WTC11 (cell line): ENCODE results near the gene GZMB. TPM values are rescaled to one million over a fixed set of nuclear protein-coding genes. Genes with fewer than 3 reads are reported as not detected.

Experiments
- ATAC-seq: fragments of 200-7000 bp; cut with Tn5 transposase; 2 replicates; pipeline ENCODE4 v1.10.0; 2021; ENCODE audit warnings: mild to moderate bottlenecking, moderate library complexity
- CTCF ChIA-PET: fragments of 300-600 bp; sonication (Branson Sonifier 250); formaldehyde crosslinking; loops from one replicate; lab custom pipeline; 2021; ENCODE audit warnings: antibody characterized with exemption; lab: Charles Lee
- POLR2A ChIA-PET: fragments of 350-600 bp; sonication (Branson Sonifier 250); formaldehyde crosslinking; loops from one replicate; lab custom pipeline; 2021; ENCODE audit warnings: antibody characterized with exemption; lab: Charles Lee
- DNase-seq: peaks from one replicate; pipeline ENCODE4 v3.0.0; 2021; ENCODE audit warnings: low spot score
- H3K27ac Mint-ChIP-seq: 2 replicates; pipeline ENCODE4 v1.8.0; 2021; ENCODE audit warnings: mixed read lengths
- H3K27me3 Mint-ChIP-seq: 2 replicates; pipeline ENCODE4 v1.8.0; 2021; ENCODE audit warnings: low read depth, mild to moderate bottlenecking, moderate library complexity, mixed read lengths
- H3K36me3 Mint-ChIP-seq: 2 replicates; pipeline ENCODE4 v1.8.0; 2021; ENCODE audit warnings: mixed read lengths
- H3K4me1 Mint-ChIP-seq: 2 replicates; pipeline ENCODE4 v1.8.0; 2022; ENCODE audit warnings: mixed read lengths
- H3K4me3 Mint-ChIP-seq: 2 replicates; pipeline ENCODE4 v1.8.0; 2021; ENCODE audit warnings: mild to moderate bottlenecking, moderate library complexity, mixed read lengths
- H3K9me3 Mint-ChIP-seq: 2 replicates; pipeline ENCODE4 v1.8.0; 2021; ENCODE audit warnings: mixed read lengths
- AFF4 ChIP-seq: sonication (generic); formaldehyde crosslinking; IDR thresholded peaks from 2 replicates; pipeline ENCODE4 v1.8.1; 2023; ENCODE audit warnings: mild to moderate bottlenecking, missing genetic modification reagents, borderline replicate concordance
- ATF1 ChIP-seq: sonication (generic); formaldehyde crosslinking; IDR thresholded peaks from 2 replicates; pipeline ENCODE4 v1.8.1; 2023; ENCODE audit warnings: mild to moderate bottlenecking, moderate library complexity, missing genetic modification reagents
- CTCF ChIP-seq: fragments of 200-600 bp; IDR thresholded peaks from 2 replicates; pipeline ENCODE4 v1.8.0; 2022; ENCODE audit warnings: antibody characterized with exemption
- E2F5 ChIP-seq: sonication (generic); formaldehyde crosslinking; IDR thresholded peaks from 2 replicates; pipeline ENCODE4 v1.8.1; 2022; ENCODE audit warnings: mild to moderate bottlenecking, moderate library complexity, missing genetic modification reagents
- FOXJ3 ChIP-seq: sonication (generic); formaldehyde crosslinking; IDR thresholded peaks from 2 replicates; pipeline ENCODE4 v1.9.0; 2021; ENCODE audit warnings: missing genetic modification reagents, mild to moderate bottlenecking, borderline replicate concordance
- FOXP4 ChIP-seq: sonication (generic); formaldehyde crosslinking; IDR thresholded peaks from 2 replicates; pipeline ENCODE4 v1.8.0; 2022; ENCODE audit warnings: mild to moderate bottlenecking, missing genetic modification reagents
- IRF1 ChIP-seq: sonication (generic); formaldehyde crosslinking; IDR thresholded peaks from 2 replicates; pipeline ENCODE4 v1.8.0; 2023; ENCODE audit warnings: missing genetic modification reagents
- MXD4 ChIP-seq: fragments of 250-450 bp; sonication (Bioruptor Pico); IDR thresholded peaks from 2 replicates; pipeline ENCODE4 v1.8.0; 2021; ENCODE audit warnings: mild to moderate bottlenecking, moderate library complexity, borderline replicate concordance
- NFYB ChIP-seq: sonication (generic); formaldehyde crosslinking; conservative IDR thresholded peaks from 2 replicates; pipeline ENCODE4 v1.8.0; 2022; ENCODE audit warnings: low read depth, missing genetic modification reagents
- NR1H2 ChIP-seq: sonication (generic); formaldehyde crosslinking; IDR thresholded peaks from 2 replicates; pipeline ENCODE4 v1.9.0; 2021; ENCODE audit warnings: mild to moderate bottlenecking, moderate library complexity, missing genetic modification reagents
- SOX15 ChIP-seq: fragments of 250-450 bp; sonication (Bioruptor Pico); IDR thresholded peaks from 2 replicates; pipeline ENCODE4 v1.9.0; 2021; ENCODE audit warnings: mild to moderate bottlenecking
- SP1 ChIP-seq: sonication (generic); formaldehyde crosslinking; conservative IDR thresholded peaks from 2 replicates; pipeline ENCODE4 v1.8.1; 2022; ENCODE audit warnings: missing genetic modification reagents
- TEAD1 ChIP-seq: sonication (generic); formaldehyde crosslinking; IDR thresholded peaks from 2 replicates; pipeline ENCODE4 v1.8.0; 2022; ENCODE audit warnings: mild to moderate bottlenecking, missing genetic modification reagents
- ZNF232 ChIP-seq: sonication (generic); formaldehyde crosslinking; IDR thresholded peaks from 2 replicates; pipeline ENCODE4 v1.8.0; 2022; ENCODE audit warnings: mild to moderate bottlenecking, missing genetic modification reagents
- ZNF281 ChIP-seq: sonication (generic); formaldehyde crosslinking; IDR thresholded peaks from 2 replicates; pipeline ENCODE4 v1.8.0; 2023; ENCODE audit warnings: mild to moderate bottlenecking, missing genetic modification reagents
- ZNF423 ChIP-seq: fragments of 250-450 bp; sonication (Bioruptor Pico); IDR thresholded peaks from 2 replicates; pipeline ENCODE4 v2.1.2; 2022; ENCODE audit warnings: mild to moderate bottlenecking, moderate library complexity
- ZNF425 ChIP-seq: fragments of 250-450 bp; sonication (Bioruptor Pico); conservative IDR thresholded peaks from 2 replicates; pipeline ENCODE4 v1.9.0; 2021; ENCODE audit warnings: mild to moderate bottlenecking
- ZSCAN18 ChIP-seq: fragments of 250-450 bp; sonication (Bioruptor Pico); IDR thresholded peaks from 2 replicates; pipeline ENCODE4 v2.1.2; 2022; ENCODE audit warnings: mild to moderate bottlenecking, moderate library complexity
- total RNA-seq: library from RNA; stranded (reverse); gene quantifications from 3 replicates; pipeline ENCODE4 v1.2.3, GENCODE V29; 2021

The GZMB gene
- total RNA-seq, 1 experiment from 2014 or later = 0.68 TPM

- CTCF ChIA-PET = no interaction called here
- Mint-ChIP-seq H3K36me3 (no peaks in the 10 kb centered on the region), H3K27me3 (peaks cover 2% of the 10 kb centered on the region; the same call in 1 of the 2 replicates), H3K4me3 (no peak overlapping the region), H3K4me1 (no peaks in the 10 kb centered on the region), H3K27ac (no peak overlapping the region), H3K9me3 (no peaks in the 10 kb centered on the region)
- ATAC-seq = no peak
- POLR2A ChIA-PET = no interaction called here
- no peak for DNase-seq
- TF ChIP-seq FOXP4 (CRISPR knock-in tag) (no peak), E2F5 (CRISPR knock-in tag) (no peak), TEAD1 (CRISPR knock-in tag) (no peak), IRF1 (CRISPR knock-in tag) (no peak), ZNF232 (CRISPR knock-in tag) (no peak), AFF4 (CRISPR knock-in tag) (no peak)
Observed at GRCh38 chr14:24639905-24640304, 5.9 kb upstream of the GZMB start.

GRCh38 chr14:24639270-24639669 is 5.3 kb upstream of the GZMB start:
- H3K4me3 Mint-ChIP-seq = no peak overlapping the region
- no peak overlapping the region for H3K27ac Mint-ChIP-seq
- no peaks in the 10 kb centered on the region for H3K36me3 Mint-ChIP-seq
- no peaks in the 10 kb centered on the region for H3K4me1 Mint-ChIP-seq
- DNase-seq (no peak), ATAC-seq (no peak)
- ChIA-PET POLR2A (no interaction called here), CTCF (no interaction called here)
- H3K27me3 Mint-ChIP-seq = peaks cover 2% of the 10 kb centered on the region; the same call in 1 of the 2 replicates
- no peaks in the 10 kb centered on the region for H3K9me3 Mint-ChIP-seq
- TF ChIP-seq SP1 (CRISPR knock-in tag) = no peak
- TF ChIP-seq NFYB (CRISPR knock-in tag) = no peak
- no peak for TF ChIP-seq ZNF423 (CRISPR knock-in tag)
- TF ChIP-seq ZNF281 (CRISPR knock-in tag) = no peak
- no peak for TF ChIP-seq IRF1 (CRISPR knock-in tag)
- no peak for TF ChIP-seq ZNF425 (CRISPR knock-in tag)
- no peak for TF ChIP-seq ZSCAN18
- TF ChIP-seq NR1H2 (CRISPR knock-in tag) = no peak
- no peak for TF ChIP-seq SOX15 (CRISPR knock-in tag)
- no peak for TF ChIP-seq ATF1
- no peak for TF ChIP-seq MXD4
- TF ChIP-seq CTCF = no peak
- TF ChIP-seq FOXJ3 (CRISPR knock-in tag) = no peak
